Measurements from ENCODE around the gene KAZALD1. TPM values are rescaled to one million over a fixed set of nuclear protein-coding genes. Genes with fewer than 3 reads are reported as not detected.
"Not testable (repeated sequence)": the region's sequence is repeated elsewhere in the genome, so short reads cannot be mapped to it uniquely, and the experiment has no call there.

The KAZALD1 gene
- total RNA-seq, 2 donors from 2014 or later = 1.9 TPM; not detected in 1

GRCh38 chr10:101021692-101022251 lies 40.0 kb upstream of the KAZALD1 start:
- no peaks in the 10 kb centered on the region for H3K9me3 Mint-ChIP-seq
- ATAC-seq (no peak), DNase-seq (ENCODE audit: low spot score) (no peak)
- no peak overlapping the region for H3K4me3 Mint-ChIP-seq
- H3K27me3 Mint-ChIP-seq = peaks cover 16 to 18% of the 10 kb centered on the region in 2 donors
- H3K27ac Mint-ChIP-seq = no peak overlapping the region
- peaks cover 5 to 7% of the 10 kb centered on the region in 2 donors for H3K4me1 Mint-ChIP-seq (ENCODE audit: low read depth in 2 of 2)
- no peaks in the 10 kb centered on the region for H3K36me3 Mint-ChIP-seq

- Mint-ChIP-seq H3K4me1 (ENCODE audit: low read depth in 2 of 2) (peaks cover 5 to 7% of the 10 kb centered on the region in 2 donors), H3K9me3 (no peaks in the 10 kb centered on the region), H3K27ac (no peak overlapping the region), H3K27me3 (peaks cover 8 to 10% of the 10 kb centered on the region in 2 donors), H3K36me3 (no peaks in the 10 kb centered on the region), H3K4me3 (no peak overlapping the region)
- ATAC-seq (no peak), DNase-seq (ENCODE audit: low spot score) (no peak)
Measured at GRCh38 chr10:101022967-101023705, 38.7 kb upstream of the KAZALD1 start.

- no peak for DNase-seq (ENCODE audit: low spot score)
- no peak overlapping the region for H3K4me3 Mint-ChIP-seq
- no peak overlapping the region for H3K27ac Mint-ChIP-seq
- ATAC-seq = no peak
- no peaks in the 10 kb centered on the region for H3K9me3 Mint-ChIP-seq
- no peaks in the 10 kb centered on the region for H3K36me3 Mint-ChIP-seq
- peaks cover 0 to 2% of the 10 kb centered on the region in 2 donors for H3K27me3 Mint-ChIP-seq
- H3K4me1 Mint-ChIP-seq (ENCODE audit: low read depth in 2 of 2) = peaks cover 6 to 10% of the 10 kb centered on the region in 2 donors
Measured at GRCh38 chr10:101027106-101027720, 34.6 kb upstream of the KAZALD1 start.

GRCh38 chr10:101028446-101029337 lies 33.1 kb upstream of the KAZALD1 start:
- H3K27ac Mint-ChIP-seq = no peak overlapping the region
- H3K27me3 Mint-ChIP-seq = peaks cover 0 to 2% of the 10 kb centered on the region in 2 donors
- DNase-seq (ENCODE audit: low spot score) (no peak), ATAC-seq (no peak)
- H3K9me3 Mint-ChIP-seq = no peaks in the 10 kb centered on the region
- peaks cover 15 to 22% of the 10 kb centered on the region in 2 donors for H3K4me1 Mint-ChIP-seq (ENCODE audit: low read depth in 2 of 2)
- H3K36me3 Mint-ChIP-seq = no peaks in the 10 kb centered on the region
- no peak overlapping the region for H3K4me3 Mint-ChIP-seq

GRCh38 chr10:101029520-101030295 lies 32.1 kb upstream of the KAZALD1 start:
- H3K9me3 Mint-ChIP-seq = no peaks in the 10 kb centered on the region
- H3K4me3 Mint-ChIP-seq = no peak overlapping the region
- H3K27me3 Mint-ChIP-seq = peaks cover 0 to 2% of the 10 kb centered on the region in 2 donors
- DNase-seq (ENCODE audit: low spot score) = no peak
- H3K36me3 Mint-ChIP-seq = no peaks in the 10 kb centered on the region
- peaks cover 15 to 22% of the 10 kb centered on the region in 2 donors for H3K4me1 Mint-ChIP-seq (ENCODE audit: low read depth in 2 of 2)
- H3K27ac Mint-ChIP-seq = no peak overlapping the region
- ATAC-seq = no peak

- Mint-ChIP-seq H3K36me3 (no peaks in the 10 kb centered on the region), H3K4me1 (ENCODE audit: low read depth in 2 of 2) (peaks cover 15 to 22% of the 10 kb centered on the region in 2 donors), H3K27me3 (peaks cover 0 to 2% of the 10 kb centered on the region in 2 donors), H3K9me3 (no peaks in the 10 kb centered on the region), H3K4me3 (peak overlapping the region; percentile 93), H3K27ac (peak overlapping the region in 1 of 2 donors; percentile 61)
- DNase-seq (ENCODE audit: low spot score) (no peak), ATAC-seq (no peak)
Measured at GRCh38 chr10:101030496-101031127, 31.2 kb upstream of the KAZALD1 start.

GRCh38 chr10:101031128-101031795 lies 30.5 kb upstream of the KAZALD1 start, which contains the start of the genes PDZD7 and SFXN3:
Gene PDZD7 (minus strand): TSS chr10:101031129. CDS start chr10:101030219, 910 bp downstream.
Gene SFXN3 (plus strand): TSS chr10:101031234. CDS start chr10:101034695, 3,461 bp downstream.
- Mint-ChIP-seq H3K36me3 (no peaks in the 10 kb centered on the region), H3K9me3 (no peaks in the 10 kb centered on the region), H3K4me1 (ENCODE audit: low read depth in 2 of 2) (peaks cover 15 to 22% of the 10 kb centered on the region in 2 donors)

GRCh38 chr10:101031796-101032636 lies 29.8 kb upstream of the KAZALD1 start:
- Mint-ChIP-seq H3K27me3 (peaks cover 0 to 2% of the 10 kb centered on the region in 2 donors), H3K4me3 (peak overlapping the region; percentile 93), H3K36me3 (no peaks in the 10 kb centered on the region), H3K27ac (peak overlapping the region; percentile 61 to 80), H3K9me3 (no peaks in the 10 kb centered on the region), H3K4me1 (ENCODE audit: low read depth in 2 of 2) (peaks cover 15 to 22% of the 10 kb centered on the region in 2 donors)
- peak; percentile 66 to 77 for ATAC-seq
- DNase-seq (ENCODE audit: low spot score) = peak; percentile 72

More at GRCh38 chr10:101031128-101031795, 30.5 kb upstream of the KAZALD1 start, which contains the start of the genes PDZD7 and SFXN3:
- peaks cover 0 to 2% of the 10 kb centered on the region in 2 donors for H3K27me3 Mint-ChIP-seq
- DNase-seq (ENCODE audit: low spot score) = peak; percentile 98
- H3K4me3 Mint-ChIP-seq = peak within 1 kb of the TSS; percentile 93
- peak; percentile 93 to 95 for ATAC-seq
- peak within 1 kb of the TSS; percentile 61 to 80 for H3K27ac Mint-ChIP-seq

- peaks cover 15 to 22% of the 10 kb centered on the region in 2 donors for H3K4me1 Mint-ChIP-seq (ENCODE audit: low read depth in 2 of 2)
- DNase-seq (ENCODE audit: low spot score) (no peak), ATAC-seq (peak; percentile 45 to 70)
- H3K4me3 Mint-ChIP-seq = peak overlapping the region; percentile 93
- H3K9me3 Mint-ChIP-seq = no peaks in the 10 kb centered on the region
- peaks cover 2% of the 10 kb centered on the region for H3K36me3 Mint-ChIP-seq
- H3K27me3 Mint-ChIP-seq = peaks cover 0 to 2% of the 10 kb centered on the region in 2 donors
- peak overlapping the region; percentile 61 to 80 for H3K27ac Mint-ChIP-seq
Measured at GRCh38 chr10:101032637-101033224, 29.1 kb upstream of the KAZALD1 start.

- Mint-ChIP-seq H3K4me3 (peak overlapping the region; percentile 93), H3K36me3 (peaks cover 6% of the 10 kb centered on the region), H3K27me3 (peaks cover 0 to 2% of the 10 kb centered on the region in 2 donors), H3K9me3 (no peaks in the 10 kb centered on the region), H3K27ac (no peak overlapping the region), H3K4me1 (ENCODE audit: low read depth in 2 of 2) (peaks cover 15 to 22% of the 10 kb centered on the region in 2 donors)
- no peak for DNase-seq (ENCODE audit: low spot score)
- no peak for ATAC-seq
Measured at GRCh38 chr10:101033276-101033675, 28.5 kb upstream of the KAZALD1 start.

GRCh38 chr10:101034404-101034803 lies 27.4 kb upstream of the KAZALD1 start:
- not testable (repeated sequence) for DNase-seq (ENCODE audit: low spot score); H3K9me3 Mint-ChIP-seq; H3K36me3 Mint-ChIP-seq; H3K27me3 Mint-ChIP-seq; ATAC-seq; H3K4me3 Mint-ChIP-seq; H3K27ac Mint-ChIP-seq
- H3K4me1 Mint-ChIP-seq (ENCODE audit: low read depth in 2 of 2) = peaks cover 15 to 22% of the 10 kb centered on the region in 2 donors
